ENCODE measurements around the gene MDGA2.

The MDGA2 gene

GRCh38 chr14:47595552-47595951 lies 79.9 kb downstream of the MDGA2 start:
- CTCF ChIA-PET: interaction anchor here (1.7 kb wide), 1 partner anchor 11 kb away, joined by 4 read pairs; no protein-coding TSS in a partner anchor
- no peak for DNase-seq (ENCODE audit: extremely low spot score)
- POLR2A ChIA-PET: no interaction called here
- TF ChIP-seq CTCF (IDR thresholded peaks at IDR 0.05; ENCODE audit: control extremely low read depth, extremely low read depth, low read depth, missing control alignments): no peak

- ChIA-PET CTCF (no interaction called here), POLR2A (no interaction called here)
- no peak for TF ChIP-seq CTCF (IDR thresholded peaks at IDR 0.05; ENCODE audit: control extremely low read depth, extremely low read depth, low read depth, missing control alignments)
- no peak for DNase-seq (ENCODE audit: extremely low spot score)
Measured at GRCh38 chr14:47590767-47591495, 84.5 kb downstream of the MDGA2 start.

- POLR2A ChIA-PET: no interaction called here
- CTCF ChIA-PET: no interaction called here
- no peak for TF ChIP-seq CTCF (IDR thresholded peaks at IDR 0.05; ENCODE audit: control extremely low read depth, extremely low read depth, low read depth, missing control alignments)
- no peak for DNase-seq (ENCODE audit: extremely low spot score)
Measured at GRCh38 chr14:47585447-47585846, 90.0 kb downstream of the MDGA2 start.

- no peak for TF ChIP-seq CTCF (IDR thresholded peaks at IDR 0.05; ENCODE audit: control extremely low read depth, extremely low read depth, low read depth, missing control alignments)
- DNase-seq (ENCODE audit: extremely low spot score): no peak
- CTCF ChIA-PET: no interaction called here
- POLR2A ChIA-PET: no interaction called here
Measured at GRCh38 chr14:47567273-47567672, 108.1 kb downstream of the MDGA2 start.

GRCh38 chr14:47557894-47558293 lies 117.5 kb downstream of the MDGA2 start:
- POLR2A ChIA-PET: no interaction called here
- TF ChIP-seq CTCF (IDR thresholded peaks at IDR 0.05; ENCODE audit: control extremely low read depth, extremely low read depth, low read depth, missing control alignments): no peak
- CTCF ChIA-PET: no interaction called here
- no peak for DNase-seq (ENCODE audit: extremely low spot score)

- TF ChIP-seq CTCF (IDR thresholded peaks at IDR 0.05; ENCODE audit: control extremely low read depth, extremely low read depth, low read depth, missing control alignments): no peak
- ChIA-PET CTCF (interaction anchor here (1.0 kb wide), 1 partner anchor 25 kb away, joined by 3 read pairs; no protein-coding TSS in a partner anchor), POLR2A (no interaction called here)
- DNase-seq (ENCODE audit: extremely low spot score): no peak
Measured at GRCh38 chr14:47555333-47555732, 120.1 kb downstream of the MDGA2 start.

Measured in GM10248 (cell line).